ENCODE data around the gene CCDC190. TPM values are rescaled to one million over a fixed set of nuclear protein-coding genes. Genes with fewer than 3 reads are reported as not detected.
"Not testable (repeated sequence)": the region's sequence is repeated elsewhere in the genome, so short reads cannot be mapped to it uniquely, and the experiment has no call there.

Gene CCDC190
- total RNA-seq, 1 donor from 2014 or later: 0.13 TPM

DNA sequence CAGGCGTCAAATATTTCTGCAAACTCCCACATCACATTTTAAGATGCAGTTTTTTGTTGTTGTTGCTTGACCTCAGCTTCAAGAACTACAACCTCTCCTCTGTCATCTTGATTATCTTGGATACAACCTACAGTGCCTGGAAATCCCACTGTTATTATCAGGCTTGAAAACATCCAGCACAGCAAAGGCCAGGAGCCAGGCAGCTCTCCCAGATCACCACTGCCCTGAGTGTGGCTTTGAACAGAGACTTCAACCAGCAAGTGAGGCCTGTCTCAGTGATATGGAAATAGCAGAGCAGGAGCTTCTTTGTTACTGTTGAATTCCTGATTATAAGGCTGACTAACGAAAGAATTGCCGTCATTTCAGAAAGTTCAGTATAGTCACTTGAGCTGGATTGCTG lies 28.5 kb downstream of the CCDC190 start:
- Mint-ChIP-seq H3K4me3 (no peak overlapping the region), H3K36me3 (no peaks in the 10 kb centered on the region), H3K4me1 (peaks cover 2% of the 10 kb centered on the region), H3K27me3 (ENCODE audit: low read depth) (peaks cover 21% of the 10 kb centered on the region), H3K9me3 (no peaks in the 10 kb centered on the region), H3K27ac (no peak overlapping the region)
- TF ChIP-seq, protein P1, sequence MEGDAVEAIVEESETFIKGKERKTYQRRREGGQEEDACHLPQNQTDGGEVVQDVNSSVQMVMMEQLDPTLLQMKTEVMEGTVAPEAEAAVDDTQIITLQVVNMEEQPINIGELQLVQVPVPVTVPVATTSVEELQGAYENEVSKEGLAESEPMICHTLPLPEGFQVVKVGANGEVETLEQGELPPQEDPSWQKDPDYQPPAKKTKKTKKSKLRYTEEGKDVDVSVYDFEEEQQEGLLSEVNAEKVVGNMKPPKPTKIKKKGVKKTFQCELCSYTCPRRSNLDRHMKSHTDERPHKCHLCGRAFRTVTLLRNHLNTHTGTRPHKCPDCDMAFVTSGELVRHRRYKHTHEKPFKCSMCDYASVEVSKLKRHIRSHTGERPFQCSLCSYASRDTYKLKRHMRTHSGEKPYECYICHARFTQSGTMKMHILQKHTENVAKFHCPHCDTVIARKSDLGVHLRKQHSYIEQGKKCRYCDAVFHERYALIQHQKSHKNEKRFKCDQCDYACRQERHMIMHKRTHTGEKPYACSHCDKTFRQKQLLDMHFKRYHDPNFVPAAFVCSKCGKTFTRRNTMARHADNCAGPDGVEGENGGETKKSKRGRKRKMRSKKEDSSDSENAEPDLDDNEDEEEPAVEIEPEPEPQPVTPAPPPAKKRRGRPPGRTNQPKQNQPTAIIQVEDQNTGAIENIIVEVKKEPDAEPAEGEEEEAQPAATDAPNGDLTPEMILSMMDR (IDR thresholded peaks at IDR 0.05; ENCODE audit: unreplicated experiment): no peak
- no peak for DNase-seq (ENCODE audit: low spot score in 2 of 2, unreplicated experiment in 2 of 2)

DNA sequence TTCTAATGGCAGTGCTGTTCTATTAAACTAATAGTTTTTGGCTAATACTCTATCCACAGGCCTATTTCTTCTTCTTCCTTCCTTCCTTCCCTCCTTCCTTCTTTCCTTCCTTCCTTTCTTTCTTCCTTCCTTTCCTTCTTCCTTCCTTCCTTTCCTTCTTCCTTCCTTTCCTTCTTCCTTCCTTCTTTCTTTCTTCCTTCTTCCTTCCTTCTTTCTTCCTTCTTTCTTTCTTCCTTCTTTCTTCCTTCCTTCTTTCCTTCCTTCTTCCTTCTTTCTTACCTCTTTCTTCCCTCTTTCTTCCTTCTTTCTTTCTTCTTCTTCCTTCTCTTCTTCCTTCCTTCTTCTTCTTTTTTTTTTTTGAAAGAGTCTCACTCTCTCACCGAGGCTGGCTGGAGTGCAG lies 31.7 kb downstream of the CCDC190 start:
- H3K36me3 Mint-ChIP-seq: no peaks in the 10 kb centered on the region
- TF ChIP-seq, protein P1 (IDR thresholded peaks at IDR 0.05; ENCODE audit: unreplicated experiment): no peak
- DNase-seq (ENCODE audit: low spot score in 2 of 2, unreplicated experiment in 2 of 2): no peak
- no peak overlapping the region for H3K27ac Mint-ChIP-seq
- H3K9me3 Mint-ChIP-seq: peaks cover 10% of the 10 kb centered on the region
- H3K4me3 Mint-ChIP-seq: no peak overlapping the region
- peaks cover 26% of the 10 kb centered on the region for H3K27me3 Mint-ChIP-seq (ENCODE audit: low read depth)
- no peaks in the 10 kb centered on the region for H3K4me1 Mint-ChIP-seq

DNA sequence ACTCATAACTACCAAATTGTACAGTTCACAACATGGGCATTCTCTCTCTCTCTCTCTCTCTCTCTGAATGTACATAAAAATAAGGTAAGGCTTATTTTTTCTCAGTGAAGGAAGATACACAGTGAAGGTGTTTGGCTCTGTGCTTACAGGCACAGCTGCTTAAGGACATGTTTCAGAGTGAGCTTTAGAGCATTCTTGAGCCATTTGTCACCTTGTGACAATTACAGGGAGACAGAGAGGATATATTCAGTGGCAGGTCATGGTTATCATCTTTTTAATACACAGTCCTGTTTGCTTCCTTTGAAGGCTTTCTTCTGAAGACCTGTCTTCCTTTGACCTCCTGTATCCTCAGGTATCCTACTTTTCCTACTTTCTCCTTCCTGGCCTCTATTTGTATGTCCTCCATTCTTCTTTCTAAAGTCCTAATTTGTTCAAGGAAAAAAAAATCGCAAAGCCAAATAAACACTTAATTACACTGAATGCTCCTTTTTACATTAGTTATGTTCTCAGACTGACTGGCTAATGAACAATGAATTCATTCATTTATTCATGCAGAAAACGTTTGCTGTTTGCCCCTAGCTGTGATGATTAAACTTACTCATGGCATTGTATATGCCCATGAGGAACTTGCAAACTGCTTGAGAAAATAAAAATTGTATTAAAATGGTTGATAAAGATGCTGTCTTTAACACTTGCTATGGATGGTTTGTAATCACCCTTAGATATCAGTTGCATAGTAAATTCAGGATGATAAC lies 37.0 kb downstream of the CCDC190 start:
- H3K4me1 Mint-ChIP-seq: peaks cover 11% of the 10 kb centered on the region
- H3K36me3 Mint-ChIP-seq: no peaks in the 10 kb centered on the region
- peaks cover 10% of the 10 kb centered on the region for H3K9me3 Mint-ChIP-seq
- H3K27ac Mint-ChIP-seq: no peak overlapping the region
- H3K4me3 Mint-ChIP-seq: no peak overlapping the region
- TF ChIP-seq, protein P1 (IDR thresholded peaks at IDR 0.05; ENCODE audit: unreplicated experiment): no peak
- DNase-seq (ENCODE audit: low spot score in 2 of 2, unreplicated experiment in 2 of 2): no peak
- H3K27me3 Mint-ChIP-seq (ENCODE audit: low read depth): peaks cover 42% of the 10 kb centered on the region

DNA sequence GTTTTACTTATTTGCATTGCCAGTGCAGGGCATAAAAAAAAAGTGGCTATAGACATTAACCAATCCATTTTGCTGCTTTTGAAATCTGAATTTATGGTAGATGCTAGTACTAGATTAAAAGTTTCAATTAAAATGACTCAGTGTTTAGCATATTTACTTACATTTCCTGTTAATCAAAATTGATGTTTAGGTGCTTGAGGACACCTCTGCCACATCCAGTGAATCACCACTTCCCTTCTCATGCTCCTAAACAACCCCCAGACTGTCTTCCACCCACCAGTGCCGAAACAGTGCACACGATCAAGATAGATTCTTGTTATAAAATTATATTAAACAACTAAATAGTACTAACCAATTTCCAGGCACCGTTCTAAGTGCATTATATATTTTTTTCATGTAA lies 37.7 kb downstream of the CCDC190 start:
- H3K36me3 Mint-ChIP-seq: no peaks in the 10 kb centered on the region
- peak overlapping the region; percentile 76 for H3K4me3 Mint-ChIP-seq
- no peak for DNase-seq (ENCODE audit: low spot score in 2 of 2, unreplicated experiment in 2 of 2)
- TF ChIP-seq, protein P1 (IDR thresholded peaks at IDR 0.05; ENCODE audit: unreplicated experiment): no peak
- H3K9me3 Mint-ChIP-seq: peaks cover 10% of the 10 kb centered on the region
- H3K27me3 Mint-ChIP-seq (ENCODE audit: low read depth): peaks cover 36% of the 10 kb centered on the region
- H3K27ac Mint-ChIP-seq: no peak overlapping the region
- H3K4me1 Mint-ChIP-seq: peaks cover 14% of the 10 kb centered on the region

DNA sequence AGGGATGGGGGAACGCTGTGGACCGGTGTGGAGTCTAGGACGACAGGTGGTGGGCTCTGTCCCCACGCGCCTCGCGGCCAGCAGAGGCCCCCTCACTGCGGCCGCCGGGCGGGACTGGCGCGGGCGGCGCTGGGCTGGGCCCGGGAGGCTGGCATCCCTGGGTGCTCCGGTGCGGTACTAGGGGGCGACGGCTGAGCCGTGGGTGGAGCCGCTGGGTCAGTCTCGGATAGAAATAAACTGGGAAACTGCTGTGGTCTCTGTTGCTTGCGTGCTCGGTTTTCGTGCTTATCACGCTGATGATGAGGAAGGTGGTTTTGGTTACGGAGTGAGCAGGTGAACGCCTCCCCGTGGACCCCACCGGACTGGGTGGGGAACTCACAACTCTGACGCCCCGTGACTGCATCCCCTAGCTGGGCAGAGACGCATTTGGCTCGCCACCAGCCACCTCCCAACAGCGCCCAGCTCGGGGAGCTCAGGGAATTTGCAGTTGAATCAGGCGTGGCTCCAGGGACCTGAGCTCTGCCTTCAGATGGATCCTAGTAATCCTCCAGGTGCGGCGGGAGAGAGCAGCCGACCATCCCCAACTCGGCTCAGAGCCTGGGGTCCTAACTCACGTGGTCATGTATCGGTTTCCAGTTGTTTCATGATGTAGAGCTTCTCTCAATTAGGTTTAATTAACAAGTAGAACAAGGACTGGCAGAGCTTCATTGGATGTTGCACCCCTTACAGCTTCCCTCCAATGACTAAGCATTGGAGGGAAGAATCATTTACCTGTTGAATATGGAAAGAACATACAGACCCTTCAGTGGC lies 38.4 kb downstream of the CCDC190 start:
- H3K4me3 Mint-ChIP-seq: peak overlapping the region; percentile 76
- TF ChIP-seq, protein P1 (IDR thresholded peaks at IDR 0.05; ENCODE audit: unreplicated experiment): no peak
- peaks cover 32% of the 10 kb centered on the region for H3K27me3 Mint-ChIP-seq (ENCODE audit: low read depth)
- DNase-seq (ENCODE audit: low spot score in 2 of 2, unreplicated experiment in 2 of 2): peak in 1 of 2 experiments; percentile 41
- H3K27ac Mint-ChIP-seq: no peak overlapping the region
- H3K4me1 Mint-ChIP-seq: peaks cover 18% of the 10 kb centered on the region
- no peaks in the 10 kb centered on the region for H3K36me3 Mint-ChIP-seq
- peaks cover 10% of the 10 kb centered on the region for H3K9me3 Mint-ChIP-seq

DNA sequence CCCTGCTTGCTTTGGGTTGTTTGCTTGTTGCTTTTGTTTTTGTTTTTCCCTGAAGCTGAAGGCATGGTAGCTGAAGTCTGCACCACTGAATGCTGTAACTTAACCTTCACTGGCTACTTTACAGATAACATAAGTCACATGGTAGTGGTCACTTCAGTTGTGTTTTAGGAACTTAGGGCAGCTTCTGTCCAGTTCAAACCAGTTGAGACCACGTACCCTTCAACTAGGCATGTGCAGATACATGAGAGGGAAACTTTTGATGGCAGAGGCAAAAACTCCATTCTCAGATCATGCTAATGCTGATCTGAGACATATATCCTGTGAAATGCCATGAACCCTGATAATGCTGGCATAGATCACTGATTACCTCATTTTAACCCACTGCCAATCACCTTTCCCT lies 42.3 kb downstream of the CCDC190 start:
- Mint-ChIP-seq H3K4me1 (peaks cover 19% of the 10 kb centered on the region), H3K27me3 (ENCODE audit: low read depth) (peaks cover 22% of the 10 kb centered on the region)
- not testable (repeated sequence) for H3K4me3 Mint-ChIP-seq; H3K27ac Mint-ChIP-seq; DNase-seq (ENCODE audit: low spot score in 2 of 2, unreplicated experiment in 2 of 2); H3K36me3 Mint-ChIP-seq; H3K9me3 Mint-ChIP-seq

DNA sequence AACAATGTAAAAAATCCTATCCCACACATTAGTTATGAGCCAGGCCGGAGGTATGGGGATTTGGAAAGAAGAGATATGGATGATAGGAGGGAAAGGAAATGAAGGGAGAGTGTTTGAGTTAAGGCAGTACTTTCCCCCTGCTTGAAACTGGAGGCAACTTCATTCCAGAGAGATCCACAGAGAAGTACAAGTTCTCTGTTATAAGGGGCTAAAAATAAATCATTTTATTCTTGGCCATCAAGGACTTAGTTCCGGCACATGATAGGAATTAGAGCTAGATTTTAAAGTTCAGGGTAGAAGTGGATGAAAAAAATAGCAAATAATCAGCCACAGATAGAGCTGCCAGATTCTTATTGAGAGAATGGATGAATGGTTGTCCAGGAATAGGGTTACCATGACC lies 42.8 kb downstream of the CCDC190 start:
- peaks cover 18% of the 10 kb centered on the region for H3K27me3 Mint-ChIP-seq (ENCODE audit: low read depth)
- H3K36me3 Mint-ChIP-seq; H3K27ac Mint-ChIP-seq; H3K4me3 Mint-ChIP-seq; DNase-seq (ENCODE audit: low spot score in 2 of 2, unreplicated experiment in 2 of 2); H3K9me3 Mint-ChIP-seq: not testable (repeated sequence)
- H3K4me1 Mint-ChIP-seq: peaks cover 19% of the 10 kb centered on the region

DNA sequence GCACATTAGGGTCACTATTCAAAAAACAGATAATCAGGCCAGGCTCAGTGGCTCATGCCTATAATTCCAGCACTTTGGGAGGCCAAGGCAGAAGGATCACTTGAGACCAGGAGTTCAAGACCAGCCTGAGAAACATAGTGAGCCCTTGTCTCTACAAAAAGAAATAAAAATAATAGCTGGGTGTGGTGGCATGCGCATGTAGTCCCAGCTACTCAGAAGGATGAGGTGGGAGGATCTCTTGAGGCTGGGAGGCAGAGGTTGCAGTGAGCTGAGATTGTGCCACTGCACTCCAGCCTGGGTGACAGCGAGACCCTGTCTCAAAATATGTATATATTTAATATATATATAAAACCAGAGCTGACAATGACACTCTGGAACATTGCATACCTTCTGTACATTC lies 48.6 kb downstream of the CCDC190 start:
- H3K27me3 Mint-ChIP-seq (ENCODE audit: low read depth); DNase-seq (ENCODE audit: low spot score in 2 of 2, unreplicated experiment in 2 of 2); H3K4me1 Mint-ChIP-seq; H3K4me3 Mint-ChIP-seq; H3K27ac Mint-ChIP-seq; H3K9me3 Mint-ChIP-seq: not testable (repeated sequence)
- H3K36me3 Mint-ChIP-seq: peaks cover 30% of the 10 kb centered on the region

Measured in mesothelial cell of epicardium (in vitro differentiated cells).